HG03060 (cell line): ENCODE measurements around the gene MBD5.

Source experiments
- ATAC-seq: cut with Tn5 transposase; IDR thresholded peaks from one replicate; pipeline ENCODE4 v1.9.1; 2021; ENCODE audit warnings: low read depth, moderate number of reproducible peaks; ENCODE audit not compliant: unreplicated experiment

Gene MBD5

GRCh38 chr2:148282201-148282600 lies 261.3 kb downstream of the MBD5 start:
- no peak for ATAC-seq

- no peak for ATAC-seq
These were observed 271.5 kb downstream of the MBD5 start for GRCh38 chr2:148292431-148292830.

GRCh38 chr2:148298196-148298595 lies 277.3 kb downstream of the MBD5 start:
- ATAC-seq = no peak

GRCh38 chr2:148299616-148300015 lies 278.7 kb downstream of the MBD5 start:
- no peak for ATAC-seq

GRCh38 chr2:148300544-148300943 lies 279.7 kb downstream of the MBD5 start:
- ATAC-seq = no peak

- ATAC-seq = no peak
These were observed 280.5 kb downstream of the MBD5 start for GRCh38 chr2:148301362-148301761.

- no peak for ATAC-seq
These were observed 281.6 kb downstream of the MBD5 start for GRCh38 chr2:148302526-148302925.

GRCh38 chr2:148303161-148303560 lies 282.3 kb downstream of the MBD5 start:
- ATAC-seq = no peak

GRCh38 chr2:148305476-148305875 lies 284.6 kb downstream of the MBD5 start:
- ATAC-seq = no peak

- no peak for ATAC-seq
These were observed 285.1 kb downstream of the MBD5 start for GRCh38 chr2:148306027-148306426.

GRCh38 chr2:148317598-148317997 lies 296.7 kb downstream of the MBD5 start:
- ATAC-seq = no peak

- ATAC-seq = no peak
These were observed 317.6 kb downstream of the MBD5 start for GRCh38 chr2:148338541-148338940.

GRCh38 chr2:148342086-148342485 lies 321.2 kb downstream of the MBD5 start:
- no peak for ATAC-seq

GRCh38 chr2:148350199-148350598 lies 329.3 kb downstream of the MBD5 start:
- no peak for ATAC-seq

- no peak for ATAC-seq
These were observed 330.7 kb downstream of the MBD5 start for GRCh38 chr2:148351437-148352143.

- ATAC-seq = no peak
These were observed 337.5 kb downstream of the MBD5 start for GRCh38 chr2:148358375-148358774.

GRCh38 chr2:148360662-148361061 lies 339.8 kb downstream of the MBD5 start:
- no peak for ATAC-seq

- no peak for ATAC-seq
These were observed 341.4 kb downstream of the MBD5 start for GRCh38 chr2:148362144-148362796.

- no peak for ATAC-seq
These were observed 354.3 kb downstream of the MBD5 start for GRCh38 chr2:148375214-148375613.

GRCh38 chr2:148391324-148391723 lies 370.4 kb downstream of the MBD5 start:
- no peak for ATAC-seq

- ATAC-seq = no peak
These were observed 381.9 kb downstream of the MBD5 start for GRCh38 chr2:148402786-148403185.

- no peak for ATAC-seq
These were observed 390.0 kb downstream of the MBD5 start for GRCh38 chr2:148410899-148411298.
